ENCODE measurements around the gene FAM161A.
"Not testable (repeated sequence)": the region's sequence is repeated elsewhere in the genome, so short reads cannot be mapped to it uniquely, and the experiment has no call there.

The FAM161A gene

DNA sequence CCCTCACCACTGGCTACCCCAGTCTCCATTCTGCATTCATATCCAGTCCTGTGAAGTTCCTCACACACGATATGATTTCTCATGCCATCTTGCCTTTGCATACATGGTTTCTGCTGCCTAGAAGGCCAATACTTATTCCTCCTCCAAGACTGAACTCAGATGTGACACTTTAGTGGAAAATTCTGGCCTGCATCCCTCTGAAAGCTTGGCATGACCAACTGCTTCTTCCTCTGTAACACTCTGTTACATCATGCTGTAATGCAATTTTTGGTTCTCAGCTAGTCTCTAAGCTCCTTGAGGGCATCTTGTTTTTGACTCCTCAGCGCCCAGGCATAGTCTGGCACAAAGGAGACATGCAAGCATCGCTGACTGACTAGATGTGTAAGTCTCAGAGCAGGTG, 12.6 kb downstream of the FAM161A start:
- DNase-seq (ENCODE audit: low spot score), result no peak

DNA sequence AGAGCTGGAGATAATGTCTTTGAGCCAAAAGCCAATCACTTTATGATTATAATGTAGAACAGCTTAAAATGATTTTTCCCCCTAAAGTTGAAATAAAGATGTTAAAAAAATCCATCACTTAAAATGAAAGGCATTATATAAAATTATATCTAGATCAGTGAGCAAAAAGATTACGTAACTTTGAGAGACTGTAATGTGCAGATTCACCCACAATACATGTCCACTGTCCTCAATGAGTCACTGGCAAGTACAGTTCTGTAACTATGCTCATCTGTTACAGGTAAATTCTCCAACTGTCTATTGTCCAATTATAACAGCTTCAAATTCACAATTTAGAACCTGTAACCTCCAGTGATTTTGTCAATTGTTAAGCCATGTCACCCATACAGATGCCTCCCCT, 19.0 kb downstream of the FAM161A start:
- no peak for DNase-seq (ENCODE audit: low spot score)

DNA sequence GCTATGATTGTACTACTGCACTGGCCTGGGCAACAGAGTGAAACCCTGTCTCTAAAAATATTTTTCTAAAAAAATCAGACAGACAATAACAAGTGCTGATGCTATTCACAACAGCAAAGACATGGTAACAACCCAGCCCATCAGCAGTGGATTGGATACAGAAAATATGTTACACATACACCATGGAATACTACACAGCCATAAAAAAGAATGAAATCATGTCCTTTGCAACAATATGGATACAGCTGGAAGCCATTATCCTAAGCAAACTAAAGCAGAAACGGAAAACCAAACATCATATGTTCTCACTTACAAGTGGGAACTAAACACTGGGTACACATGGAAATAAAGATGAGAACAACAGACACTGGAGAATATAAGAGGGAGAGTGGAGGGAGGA, 19.9 kb downstream of the FAM161A start:
- DNase-seq (ENCODE audit: low spot score), result no peak

DNA sequence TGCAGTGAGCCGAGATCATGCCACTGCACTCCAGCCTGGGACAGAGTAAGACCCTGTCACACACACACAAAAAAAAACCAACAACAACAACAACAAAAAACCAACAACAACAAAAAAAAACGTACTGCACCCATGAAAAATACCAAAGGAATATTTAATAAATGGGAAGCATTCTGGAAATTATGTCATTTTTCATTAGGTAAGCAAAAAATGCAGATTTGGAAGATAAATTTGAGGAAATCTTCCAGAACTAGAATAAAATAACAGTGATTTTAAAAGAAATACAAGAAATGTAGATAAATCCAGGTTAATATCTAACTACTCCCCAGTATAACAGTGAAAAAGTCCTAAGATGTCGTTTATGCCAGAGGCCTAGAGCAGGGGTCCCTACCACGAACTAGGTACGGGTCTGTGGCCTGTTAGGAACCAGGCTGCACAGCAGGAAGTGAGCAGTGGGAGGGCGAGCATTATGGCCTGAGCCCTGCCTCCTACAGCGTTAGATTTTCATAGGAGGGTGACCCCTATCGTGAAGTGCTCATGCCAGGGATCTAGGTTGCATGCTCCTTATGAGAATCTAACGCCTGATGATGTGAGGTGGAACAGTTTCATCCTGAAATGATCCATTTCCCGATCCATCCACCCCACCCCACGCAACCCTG, 21.5 kb downstream of the FAM161A start:
- DNase-seq (ENCODE audit: low spot score), result no peak

DNA sequence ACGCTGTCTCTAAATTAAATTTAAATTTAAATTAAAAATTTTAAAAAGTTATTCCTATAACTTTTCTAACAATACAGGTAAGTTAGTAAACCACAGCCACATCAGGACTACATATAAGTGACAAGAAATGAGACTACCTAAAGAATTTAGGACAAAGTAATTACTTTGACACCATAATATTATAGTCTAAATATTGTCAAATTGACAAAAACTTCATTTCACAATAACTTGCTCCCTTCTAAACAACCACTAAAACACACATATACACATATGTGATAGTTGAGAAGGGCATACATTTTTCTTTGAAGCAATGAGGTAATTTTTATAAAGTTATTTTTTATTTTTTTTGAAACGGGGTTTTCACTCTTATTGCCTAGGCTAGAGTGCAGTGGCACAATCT, 31.6 kb downstream of the FAM161A start:
- DNase-seq (ENCODE audit: low spot score), result no peak

DNA sequence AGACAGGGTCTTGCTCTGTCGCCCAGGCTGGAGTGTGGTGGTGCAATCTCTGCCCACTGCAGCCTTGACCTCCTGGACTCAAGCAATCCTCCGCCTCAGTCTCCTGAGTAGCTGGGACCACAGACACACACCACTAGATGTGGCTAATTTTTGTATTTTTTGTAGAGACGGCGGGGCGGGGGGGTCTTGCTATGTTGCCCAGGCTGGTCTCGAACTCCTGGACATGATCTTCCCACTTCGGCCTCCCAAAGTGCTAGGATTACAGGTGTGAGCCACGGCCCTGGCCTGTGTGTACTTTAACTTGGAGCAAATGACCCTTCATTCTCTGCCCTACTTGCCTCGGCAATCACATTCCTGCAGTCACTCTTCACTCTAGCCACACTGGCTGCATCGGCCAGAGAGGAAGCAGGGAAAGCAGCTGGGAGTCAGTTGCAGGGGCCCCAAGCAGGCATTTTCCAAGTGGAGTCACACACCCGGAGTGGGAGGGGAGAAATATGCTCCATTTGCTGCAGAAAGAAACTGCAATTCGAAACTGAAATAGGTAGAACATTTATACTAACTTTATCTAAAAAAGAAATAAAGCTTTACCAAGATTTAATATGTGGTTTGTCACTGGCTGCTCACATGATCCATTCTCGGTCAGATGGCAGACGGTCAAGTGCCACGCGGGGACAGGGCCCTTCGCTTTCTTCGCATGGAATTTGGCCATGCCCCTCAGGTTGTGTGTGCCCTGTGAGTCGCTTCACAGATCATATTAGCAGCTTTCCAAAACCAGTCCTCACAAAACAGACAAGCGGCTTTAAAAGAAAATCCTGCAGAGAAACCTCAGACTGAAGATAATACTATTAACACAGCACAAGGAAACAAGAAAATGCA, 37.1 kb downstream of the FAM161A start:
- DNase-seq (ENCODE audit: low spot score), result peak; percentile 11

DNA sequence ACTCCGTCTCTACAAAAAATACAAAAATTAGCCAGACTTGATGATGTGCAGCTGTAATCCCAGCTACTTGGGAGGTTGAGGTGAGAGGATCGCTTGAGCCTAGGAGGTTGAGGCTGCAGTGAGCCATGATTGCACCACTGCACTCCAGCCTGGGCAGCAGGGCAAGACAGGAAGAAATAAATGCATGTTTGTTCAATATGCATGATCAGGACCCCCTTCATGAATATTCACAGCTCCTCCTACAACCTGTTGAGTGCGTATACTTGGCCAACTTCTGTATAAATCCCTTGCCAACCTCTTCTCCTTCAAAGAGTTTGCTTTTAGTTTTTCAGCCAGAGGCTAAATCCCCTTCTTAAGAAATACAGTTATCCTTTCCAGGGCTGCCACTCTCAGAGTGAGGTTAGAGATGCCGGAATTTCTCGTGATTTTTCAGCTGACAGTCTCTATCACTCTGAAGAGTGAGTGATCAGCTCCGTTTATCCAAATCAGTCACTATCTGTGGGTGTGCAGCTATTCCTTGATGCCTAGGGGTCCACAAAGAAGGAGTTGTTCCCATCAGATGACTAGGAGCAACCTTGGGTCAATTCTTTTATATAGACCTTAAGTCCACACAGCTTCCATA, 39.2 kb downstream of the FAM161A start:
- DNase-seq (ENCODE audit: low spot score), result no peak

DNA sequence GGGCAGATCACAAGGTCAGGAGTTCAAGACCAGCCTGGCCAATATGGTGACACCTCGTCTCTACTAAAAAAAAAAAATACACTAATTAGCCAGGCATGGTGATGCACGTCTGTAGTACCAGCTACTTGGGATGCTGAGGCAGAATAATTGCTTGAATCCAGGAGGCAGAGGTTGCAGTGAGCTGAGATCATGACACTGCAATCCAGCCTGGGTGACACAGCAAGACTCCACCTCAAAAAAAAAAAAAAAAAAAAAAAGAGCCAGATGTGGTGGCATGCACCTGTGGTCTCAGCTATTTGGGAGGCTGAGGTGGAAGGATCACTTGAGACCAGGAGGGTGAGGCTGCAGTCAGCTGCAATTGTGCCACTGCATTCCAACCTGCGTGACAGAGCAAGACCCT, 40.5 kb downstream of the FAM161A start:
- not testable (repeated sequence) for DNase-seq (ENCODE audit: low spot score)

DNA sequence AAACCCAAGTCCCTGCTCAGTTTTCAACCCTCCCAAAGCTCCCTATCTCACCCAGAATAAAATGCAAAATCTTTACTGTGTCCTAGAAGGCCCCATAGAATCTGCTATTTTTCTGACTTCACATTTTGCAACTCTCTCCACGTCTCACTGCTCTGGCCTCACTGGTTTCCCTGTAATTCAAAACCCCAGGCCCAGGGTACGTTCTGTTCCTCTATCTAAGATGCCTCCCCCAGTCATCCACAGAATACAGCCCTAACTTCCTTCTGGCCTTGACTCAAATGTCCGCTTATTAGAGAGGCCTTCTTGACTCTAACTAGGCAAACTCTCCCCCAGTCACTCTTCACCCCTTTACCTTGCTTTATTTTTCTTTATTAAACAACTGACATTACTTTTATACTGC, 42.0 kb downstream of the FAM161A start:
- DNase-seq (ENCODE audit: low spot score), result no peak

DNA sequence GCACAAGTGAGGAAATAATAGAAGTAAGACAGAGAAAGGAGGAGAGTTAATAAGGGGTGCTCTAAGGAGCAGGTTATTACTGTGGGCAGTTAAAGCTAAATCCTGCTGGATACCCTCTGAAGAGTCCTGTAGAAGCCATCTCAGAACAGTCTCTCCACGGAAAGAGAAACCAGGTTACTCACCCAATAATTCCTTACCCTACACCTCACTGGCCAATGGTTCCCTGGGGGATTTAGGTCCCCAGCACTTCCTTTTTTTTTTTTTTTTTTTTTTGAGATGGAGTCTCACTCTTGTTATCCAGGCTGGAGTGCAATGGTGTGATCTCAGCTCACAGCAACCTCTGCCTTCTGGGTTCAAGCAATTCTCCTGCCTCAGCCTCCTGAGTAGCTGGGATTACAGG, 43.7 kb downstream of the FAM161A start:
- not testable (repeated sequence) for DNase-seq (ENCODE audit: low spot score)

DNA sequence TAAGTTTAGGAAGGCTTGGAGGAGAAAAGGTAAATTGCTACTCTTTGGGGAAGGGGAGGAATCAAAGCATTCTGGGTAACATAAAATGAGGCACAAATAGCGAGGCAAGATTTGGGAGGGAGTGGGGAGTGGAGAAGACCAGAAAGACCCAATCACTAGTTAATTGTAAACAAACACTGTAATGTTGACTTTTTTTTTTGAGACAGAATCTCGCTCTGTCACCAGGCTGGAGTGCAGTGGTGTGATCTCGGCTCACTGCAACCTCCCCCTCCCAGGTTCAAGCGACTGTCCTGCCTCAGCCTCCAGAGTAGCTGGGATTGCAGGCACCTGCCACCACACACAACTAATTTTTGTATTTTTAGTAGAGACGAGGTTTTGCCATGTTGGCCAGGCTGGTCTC, 45.2 kb downstream of the FAM161A start:
- not testable (repeated sequence) for DNase-seq (ENCODE audit: low spot score)

DNA sequence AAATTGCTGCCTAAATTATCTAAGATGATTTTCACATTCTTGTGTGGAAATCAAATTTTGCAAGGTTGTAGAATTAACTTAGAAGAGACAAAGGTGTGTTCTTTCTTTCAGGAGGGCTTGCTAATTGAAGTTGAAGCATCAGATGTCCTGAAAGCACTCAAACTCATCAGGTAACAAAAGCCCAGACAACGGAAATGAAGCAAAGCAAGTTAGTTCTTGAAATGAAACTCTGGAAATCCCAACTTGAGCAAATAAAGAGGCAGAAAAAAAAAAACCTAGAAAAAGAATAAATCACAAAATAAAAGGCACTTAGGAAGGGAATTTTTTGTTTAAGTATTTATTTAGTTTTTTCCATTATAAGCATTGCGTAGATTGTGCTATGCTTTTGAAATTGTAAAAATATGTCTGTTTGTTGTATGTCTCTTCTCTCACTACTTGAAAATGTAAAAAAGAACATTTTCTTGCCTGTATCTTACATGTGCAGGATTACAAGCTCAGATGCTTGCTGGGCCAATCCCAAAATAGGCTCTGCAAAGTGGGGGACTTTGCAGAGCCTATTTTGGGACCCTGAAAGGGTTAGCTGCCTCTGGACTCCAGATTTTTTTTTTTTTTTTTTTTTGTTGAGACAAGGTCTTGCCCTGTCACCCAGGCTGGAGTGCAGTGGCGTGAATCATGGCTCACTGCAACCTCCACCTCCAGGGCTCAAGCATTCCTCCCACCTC, 46.7 kb downstream of the FAM161A start:
- no peak for DNase-seq (ENCODE audit: low spot score)

DNA sequence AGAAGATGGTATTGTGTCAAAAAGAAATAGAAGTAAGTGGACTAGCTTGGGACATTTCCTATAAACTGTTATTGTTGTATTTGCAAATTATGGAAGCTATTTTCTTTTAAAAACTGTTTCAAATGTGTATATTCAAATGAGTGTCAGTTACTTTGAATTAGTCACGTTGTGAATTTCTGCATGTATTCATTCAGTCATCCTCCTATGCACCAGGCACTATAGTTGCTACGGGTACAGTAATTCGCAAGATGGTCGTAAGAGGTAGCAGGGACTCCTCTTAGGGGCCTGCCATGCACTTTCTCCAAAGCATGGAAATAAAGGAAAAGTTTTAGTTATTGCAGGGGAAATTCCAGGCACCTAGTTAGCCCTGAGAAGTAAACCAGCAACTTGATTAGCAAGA, 51.3 kb downstream of the FAM161A start:
- no peak for DNase-seq (ENCODE audit: low spot score)

DNA sequence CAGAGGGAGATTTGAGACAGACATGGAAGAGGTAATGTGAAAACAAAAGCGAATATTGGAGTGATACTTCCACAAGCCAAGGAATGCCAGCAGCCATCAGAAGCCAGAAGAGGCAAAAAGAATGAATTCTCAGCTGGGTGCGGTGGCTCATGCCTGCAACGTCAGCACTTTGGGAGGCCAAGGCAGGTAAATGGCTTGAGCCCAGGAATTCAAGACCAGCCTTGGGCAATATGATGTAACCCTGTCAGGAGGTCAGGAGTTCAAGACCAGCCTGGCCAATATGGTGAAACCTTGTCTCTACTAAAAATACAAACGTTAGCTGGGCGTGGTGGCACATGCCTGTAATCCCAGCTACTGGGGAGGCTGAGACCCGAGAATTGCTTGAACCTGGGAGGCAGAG, 54.8 kb downstream of the FAM161A start:
- no peak for DNase-seq (ENCODE audit: low spot score)

DNA sequence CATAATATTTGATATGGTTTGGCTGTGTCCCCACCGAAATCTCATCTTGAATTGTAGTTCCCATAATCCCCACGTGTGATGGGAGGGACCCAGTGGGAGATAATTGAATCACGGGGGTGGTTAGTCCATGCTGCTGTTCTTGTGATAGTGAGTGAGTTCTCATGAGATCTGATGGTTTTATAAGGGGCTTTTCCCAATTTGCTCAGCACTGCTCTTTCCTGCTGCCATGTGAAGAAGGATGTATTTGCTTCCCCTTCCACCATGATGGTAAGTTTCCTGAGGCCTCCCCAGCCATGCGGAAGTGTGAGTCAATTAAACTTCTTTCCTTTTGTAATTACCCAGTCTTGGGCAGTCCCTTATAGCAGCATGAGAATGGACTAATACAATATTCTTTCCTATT, 56.4 kb downstream of the FAM161A start:
- DNase-seq (ENCODE audit: low spot score), result not testable (repeated sequence)

DNA sequence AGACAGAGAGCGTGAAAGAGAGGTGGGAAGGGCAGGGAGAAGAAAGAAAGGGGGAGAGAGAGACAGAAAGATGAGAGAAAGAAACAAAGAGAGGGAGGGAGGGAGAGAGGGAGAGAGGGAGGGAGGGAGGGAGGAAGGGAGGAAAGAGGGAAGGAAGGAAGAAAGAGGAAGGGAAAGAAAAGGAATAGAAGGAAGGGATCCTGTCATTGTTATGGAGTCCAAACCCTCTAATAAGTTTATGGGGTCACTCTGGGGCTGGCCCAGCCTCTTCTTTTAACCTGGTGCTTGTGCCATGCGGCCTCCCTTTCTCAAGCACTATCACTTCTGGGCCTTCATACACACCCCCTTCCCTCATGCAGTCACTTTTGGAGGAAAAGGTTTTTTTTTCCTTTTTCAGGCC, 58.5 kb downstream of the FAM161A start:
- no peak for DNase-seq (ENCODE audit: low spot score)

DNA sequence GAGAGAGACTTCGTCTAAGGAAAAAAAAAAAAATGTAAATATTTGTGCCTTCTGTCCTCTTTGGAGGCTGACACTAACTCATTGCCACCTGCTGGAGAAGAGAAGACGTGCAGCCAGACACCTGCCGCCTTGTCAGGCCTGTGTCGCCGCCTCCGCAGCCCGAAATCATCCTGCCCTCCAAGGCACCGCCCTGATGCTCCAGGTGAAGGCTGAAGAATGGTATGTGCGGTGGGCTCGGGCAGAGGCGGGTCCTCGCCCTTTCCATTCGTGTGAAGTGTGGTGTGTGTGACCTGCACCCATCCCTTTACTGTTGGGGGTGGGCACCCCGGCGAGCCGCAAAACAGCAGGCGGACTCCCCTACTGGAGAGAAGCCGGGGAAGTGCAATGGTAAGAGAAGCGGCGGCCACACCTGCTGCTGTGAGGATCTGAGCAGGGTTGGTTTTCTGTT, 60.4 kb downstream of the FAM161A start:
- peak; percentile 77 for DNase-seq (ENCODE audit: low spot score)

DNA sequence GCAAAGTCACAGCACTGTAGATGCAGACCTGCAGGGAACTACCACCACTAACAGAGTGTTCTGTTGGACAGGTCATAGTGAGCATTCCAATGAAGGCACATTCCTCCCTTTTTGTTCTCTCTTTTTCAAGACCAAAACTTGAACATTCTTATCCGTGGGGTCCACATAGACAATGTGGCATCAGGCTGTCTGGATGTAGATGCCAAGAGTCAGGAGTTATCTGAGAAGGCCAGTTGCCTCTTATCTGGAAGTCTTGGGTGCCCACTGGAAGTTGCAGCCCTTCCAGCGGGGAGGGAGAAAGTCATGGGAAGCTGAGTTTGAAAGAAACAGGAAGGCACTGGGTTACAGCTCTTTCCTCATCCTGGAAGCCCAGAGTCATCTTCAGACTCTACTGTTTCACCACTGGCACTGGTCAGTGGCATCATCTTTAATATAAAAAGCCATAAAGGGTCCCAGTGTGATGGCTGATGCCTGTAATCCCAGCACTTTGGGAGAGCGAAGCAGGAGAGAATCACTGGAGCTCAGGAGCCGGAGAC, 61.4 kb downstream of the FAM161A start:
- no peak for DNase-seq (ENCODE audit: low spot score)

DNA sequence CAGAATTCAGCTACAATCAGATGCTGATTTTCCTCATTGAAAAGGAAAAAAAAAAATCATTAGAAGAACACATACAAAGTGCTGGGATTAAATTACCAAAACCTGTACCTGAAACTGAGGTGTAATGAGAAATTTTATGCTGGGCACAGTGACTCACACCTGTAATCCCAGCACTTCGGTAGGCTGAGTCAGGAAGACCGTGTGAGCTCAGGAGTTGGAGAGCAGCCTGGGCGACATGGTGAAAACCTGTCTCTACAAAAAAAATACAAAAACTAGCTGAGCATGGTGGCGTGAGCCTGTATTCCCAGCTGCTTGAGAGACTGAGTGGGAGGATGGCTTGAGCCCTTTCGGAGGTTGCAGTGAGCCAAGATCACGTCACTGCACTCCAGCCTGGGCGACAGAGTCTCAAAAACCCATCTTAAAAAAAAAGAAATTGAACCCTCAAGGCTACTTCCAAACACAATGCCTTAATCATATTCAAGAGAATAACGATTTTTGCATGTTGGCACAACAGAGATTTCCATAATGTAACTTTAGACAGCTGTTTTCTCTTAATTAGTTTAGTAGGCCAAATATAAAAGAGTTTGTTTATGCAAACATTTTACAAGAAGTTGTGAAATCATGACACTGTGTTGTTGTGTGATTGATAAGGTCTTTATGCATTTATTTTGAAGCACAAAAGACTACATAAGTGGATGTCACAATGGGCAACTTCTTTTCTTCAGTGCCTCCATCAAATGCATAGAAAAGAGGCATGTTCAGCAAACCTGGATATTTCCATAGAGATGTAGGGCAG, 63.9 kb downstream of the FAM161A start:
- DNase-seq (ENCODE audit: low spot score), result no peak

DNA sequence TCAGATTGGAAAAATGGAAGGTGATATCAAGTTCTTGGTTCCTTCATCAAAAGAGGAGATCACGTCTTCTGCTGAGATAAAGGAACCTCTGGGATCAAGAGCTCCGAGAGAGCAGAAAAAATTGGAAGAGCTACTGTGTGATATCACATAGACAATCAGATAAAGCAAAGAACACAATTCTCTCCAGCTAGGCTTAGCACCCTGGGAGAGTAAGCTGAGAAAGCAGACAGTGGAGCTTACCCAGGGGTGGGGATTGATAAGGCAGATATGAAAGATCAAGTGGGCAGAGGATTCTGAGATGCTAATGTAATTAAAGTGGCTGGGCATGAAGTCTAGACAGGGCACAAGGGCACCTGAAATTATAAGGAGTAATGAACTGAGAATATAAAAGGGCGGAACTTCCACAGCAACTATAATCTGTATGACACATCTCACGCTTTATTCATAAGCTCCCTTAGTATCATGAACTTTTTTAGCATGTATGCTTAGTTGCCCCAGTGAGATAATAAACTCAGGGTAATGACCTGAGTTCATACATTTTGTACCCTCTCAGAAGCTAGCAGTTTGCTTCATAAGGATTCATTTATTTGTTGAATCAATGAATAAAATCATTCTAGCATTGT, 65.8 kb downstream of the FAM161A start:
- no peak for DNase-seq (ENCODE audit: low spot score)

DNA sequence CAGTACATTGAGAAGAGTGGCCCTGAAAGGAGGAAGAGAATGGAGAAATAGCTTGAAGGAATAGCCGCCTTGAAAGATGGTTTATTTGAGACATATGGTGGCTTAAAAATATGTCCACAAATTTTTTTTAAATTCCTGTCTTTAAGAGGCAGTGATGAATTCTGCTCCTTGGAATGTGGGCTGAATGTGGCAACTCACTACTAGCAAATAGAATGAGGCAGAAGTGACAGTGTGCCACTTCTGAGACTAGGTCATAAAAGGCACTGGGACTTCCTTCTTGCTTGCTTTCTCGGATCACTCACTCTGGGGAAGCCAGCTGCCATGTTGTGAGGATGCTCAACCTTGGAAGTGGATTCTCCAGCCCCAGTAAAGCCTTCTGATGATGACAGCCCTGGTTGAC, 67.0 kb downstream of the FAM161A start:
- DNase-seq (ENCODE audit: low spot score), result no peak

Data from GM03348 (cell line).